Loucy (cell line): ENCODE measurements around the gene GALNT9.
"Not testable (repeated sequence)": the region's sequence is repeated elsewhere in the genome, so short reads cannot be mapped to it uniquely, and the experiment has no call there.

Source experiments
- H2AFZ ChIP-seq: fragments of 200-600 bp; sonication (generic); 2 replicates; pipeline ENCODE4 v1.6.0; 2016; ENCODE audit warnings: antibody characterized with exemption, mild to moderate bottlenecking, low read length, moderate library complexity
- H3F3A ChIP-seq: fragments of 200-600 bp; 2 replicates; pipeline ENCODE4 v1.6.0; 2016; ENCODE audit warnings: antibody characterized with exemption, low read depth, mild to moderate bottlenecking
- H3K27me3 ChIP-seq: fragments of 200-600 bp; sonication (generic); 2 replicates; pipeline ENCODE4 v1.6.1; 2014; ENCODE audit warnings: low read length, mild to moderate bottlenecking; ENCODE audit not compliant: insufficient read depth, poor library complexity, severe bottlenecking
- H3K36me3 ChIP-seq: fragments of 200-600 bp; sonication (generic); 2 replicates; pipeline ENCODE4 v1.6.1; 2016; ENCODE audit warnings: low read length; ENCODE audit not compliant: insufficient read depth
- H3K4me1 ChIP-seq: fragments of 200-600 bp; sonication (generic); 2 replicates; pipeline ENCODE4 v1.5.1; 2014; ENCODE audit warnings: low read length, mild to moderate bottlenecking; ENCODE audit not compliant: insufficient read depth, poor library complexity, severe bottlenecking
- H3K4me2 ChIP-seq: fragments of 200-600 bp; sonication (generic); 2 replicates; pipeline ENCODE4 v1.6.0; 2014; ENCODE audit warnings: antibody characterized with exemption, low read length, low read depth, mild to moderate bottlenecking; ENCODE audit not compliant: poor library complexity, severe bottlenecking
- H3K4me3 ChIP-seq: fragments of 200-600 bp; sonication (generic); 2 replicates; pipeline ENCODE4 v1.5.1; 2014; ENCODE audit warnings: low read length, mild to moderate bottlenecking, mixed read lengths; ENCODE audit not compliant: poor library complexity, severe bottlenecking
- H3K79me2 ChIP-seq: fragments of 200-600 bp; sonication (generic); 2 replicates; pipeline ENCODE4 v1.6.1; 2014; ENCODE audit warnings: low read length; ENCODE audit not compliant: insufficient read depth
- H3K9ac ChIP-seq: fragments of 200-600 bp; sonication (generic); 2 replicates; pipeline ENCODE4 v1.6.0; 2014; ENCODE audit warnings: mild to moderate bottlenecking, low read depth, low read length, moderate library complexity; ENCODE audit not compliant: poor library complexity, severe bottlenecking
- H3K9me2 ChIP-seq: fragments of 200-600 bp; sonication (generic); replicated peaks from 2 replicates; pipeline ENCODE4 v1.6.1; 2016; ENCODE audit warnings: low read depth, low read length, mixed read lengths
- H3K9me3 ChIP-seq: fragments of 200-600 bp; sonication (generic); 2 replicates; pipeline ENCODE4 v1.6.1; 2014; ENCODE audit warnings: mild to moderate bottlenecking, antibody characterized with exemption, low read length, low read depth; ENCODE audit not compliant: insufficient read depth
- H4K20me1 ChIP-seq: fragments of 200-600 bp; sonication (generic); 2 replicates; pipeline ENCODE4 v1.6.0; 2014; ENCODE audit warnings: antibody characterized with exemption, low read length, mild to moderate bottlenecking; ENCODE audit not compliant: insufficient read depth, poor library complexity, severe bottlenecking
- CTCF ChIP-seq: fragments of 200-600 bp; sonication (generic); conservative IDR thresholded peaks from 2 replicates; pipeline ENCODE4 v1.5.1; 2014; ENCODE audit warnings: mild to moderate bottlenecking, antibody characterized with exemption, low read length
- EZH2phosphoT487 ChIP-seq: fragments of 200-600 bp; IDR thresholded peaks from 2 replicates; pipeline ENCODE4 v1.6.1; 2018; ENCODE audit warnings: antibody characterized with exemption, mild to moderate bottlenecking, moderate library complexity, borderline replicate concordance

Gene GALNT9

GRCh38 chr12:132302466-132303358, 26.7 kb downstream of the GALNT9 start:
- TF ChIP-seq CTCF (no peak), EZH2phosphoT487 (no peak)
- H3K4me3 ChIP-seq: no peak overlapping the region
- no peak overlapping the region for H2AFZ ChIP-seq
- no peak overlapping the region for H3K4me2 ChIP-seq
- no peak overlapping the region for H3K9ac ChIP-seq
- H4K20me1 ChIP-seq: no peaks in the 10 kb centered on the region
- no peaks in the 10 kb centered on the region for H3K4me1 ChIP-seq
- H3K36me3 ChIP-seq: no peaks in the 10 kb centered on the region
- H3K27me3 ChIP-seq: no peaks in the 10 kb centered on the region
- H3K9me3 ChIP-seq: peaks cover 9% of the 10 kb centered on the region; the same call in 1 of the 2 replicates
- H3F3A ChIP-seq: no peaks in the 10 kb centered on the region
- no peaks in the 10 kb centered on the region for H3K79me2 ChIP-seq
- no peaks in the 10 kb centered on the region for H3K9me2 ChIP-seq

GRCh38 chr12:132300789-132301722, 28.3 kb downstream of the GALNT9 start:
- H3K4me2 ChIP-seq: no peak overlapping the region
- H3K9ac ChIP-seq: no peak overlapping the region
- H3K4me1 ChIP-seq: no peaks in the 10 kb centered on the region
- H3K36me3 ChIP-seq: no peaks in the 10 kb centered on the region
- no peaks in the 10 kb centered on the region for H4K20me1 ChIP-seq
- no peaks in the 10 kb centered on the region for H3K9me2 ChIP-seq
- no peaks in the 10 kb centered on the region for H3K27me3 ChIP-seq
- H3K4me3 ChIP-seq: no peak overlapping the region
- no peaks in the 10 kb centered on the region for H3F3A ChIP-seq
- no peaks in the 10 kb centered on the region for H3K79me2 ChIP-seq
- TF ChIP-seq CTCF (no peak), EZH2phosphoT487 (no peak)
- no peak overlapping the region for H2AFZ ChIP-seq
- peaks cover 20% of the 10 kb centered on the region; the same call in 1 of the 2 replicates for H3K9me3 ChIP-seq

GRCh38 chr12:132296063-132296462, 33.3 kb downstream of the GALNT9 start:
- no peak overlapping the region for H2AFZ ChIP-seq
- peaks cover 28% of the 10 kb centered on the region; the same call in 1 of the 2 replicates for H3K9me3 ChIP-seq
- no peak overlapping the region for H3K9ac ChIP-seq
- TF ChIP-seq CTCF: no peak
- TF ChIP-seq EZH2phosphoT487: no peak
- peaks cover 4% of the 10 kb centered on the region; the same call in 1 of the 2 replicates for H3F3A ChIP-seq
- H4K20me1 ChIP-seq: no peaks in the 10 kb centered on the region
- H3K4me1 ChIP-seq: no peaks in the 10 kb centered on the region
- no peaks in the 10 kb centered on the region for H3K27me3 ChIP-seq
- H3K9me2 ChIP-seq: no peaks in the 10 kb centered on the region
- H3K36me3 ChIP-seq: no peaks in the 10 kb centered on the region
- no peaks in the 10 kb centered on the region for H3K79me2 ChIP-seq
- no peak overlapping the region for H3K4me2 ChIP-seq
- no peak overlapping the region for H3K4me3 ChIP-seq

- not testable (repeated sequence) for H2AFZ ChIP-seq, H3K4me1 ChIP-seq, H3K27me3 ChIP-seq, H3K4me3 ChIP-seq, H3K9ac ChIP-seq, H3F3A ChIP-seq, H4K20me1 ChIP-seq, H3K79me2 ChIP-seq, H3K36me3 ChIP-seq, H3K4me2 ChIP-seq, H3K9me2 ChIP-seq
- peaks cover 28% of the 10 kb centered on the region; the same call in 1 of the 2 replicates for H3K9me3 ChIP-seq
These were observed 33.8 kb downstream of the GALNT9 start for GRCh38 chr12:132295561-132295960.
